Endothelial cell of umbilical vein (primary cell): ENCODE data around the gene RNPEPL1. TPM values are rescaled to one million over a fixed set of nuclear protein-coding genes. Genes with fewer than 3 reads are reported as not detected.

Source experiments
- BruUV-seq: library from RNA; stranded (reverse); fragments of 400-500 nt; replicated peaks from 2 replicates; lab custom pipeline; 2021; lab: Mats Ljungman, UMichigan
- CTCF ChIA-PET: fragments of 300-600, 350-600 bp; sonication (Branson Sonifier 250); formaldehyde crosslinking; loops from one replicate; lab custom pipeline; 2021; ENCODE audit warnings: antibody characterized with exemption, inconsistent platforms; lab: Charles Lee
- POLR2A ChIA-PET: fragments of 300-600, 350-600 bp; sonication (Branson Sonifier 250); formaldehyde crosslinking; loops from one replicate; lab custom pipeline; 2021; ENCODE audit warnings: antibody characterized with exemption, inconsistent platforms; lab: Charles Lee
- DNase-seq: peaks from one replicate; pipeline ENCODE4 v3.0.0-alpha.2; 2011; ENCODE audit warnings: low read depth, low spot score
- FAIRE-seq: peaks from 2 replicates; lab custom pipeline; 2011; peaks lifted over from hg19 to GRCh38; lab: Jason Lieb, UNC
- H2AFZ ChIP-seq: 2 replicates; pipeline ENCODE4 v1.6.0; 2012; ENCODE audit warnings: low read depth, low read length, control low read depth, inconsistent platforms
- H3K27ac ChIP-seq: 2 replicates; pipeline ENCODE4 v1.5.1; 2011; ENCODE audit warnings: low read depth, mild to moderate bottlenecking, control low read depth, low read length, moderate library complexity; ENCODE audit not compliant: insufficient read depth
- H3K27me3 ChIP-seq, 2 experiments: 2 replicates each; pipeline versions ENCODE4 v1.6.0 to v1.6.1; 2011; ENCODE audit warnings: low read length in 2 of 2, mixed read lengths in 1 of 2; ENCODE audit not compliant: control insufficient read depth in 2 of 2, insufficient read depth in 2 of 2
- H3K36me3 ChIP-seq, 2 experiments: 2 replicates in 1 of 2; 3 replicates in 1 of 2; pipeline ENCODE4 v1.5.1; 2011; ENCODE audit warnings: low read length in 2 of 2, mild to moderate bottlenecking in 1 of 2, moderate library complexity in 1 of 2; ENCODE audit not compliant: control insufficient read depth in 2 of 2, insufficient read depth in 2 of 2; ENCODE audit errors: extremely low read depth in 1 of 2
- H3K4me1 ChIP-seq: 3 replicates; pipeline ENCODE4 v1.5.1; 2011; ENCODE audit warnings: mild to moderate bottlenecking, low read length; ENCODE audit not compliant: control insufficient read depth, insufficient read depth; ENCODE audit errors: extremely low read depth
- H3K4me2 ChIP-seq: 2 replicates; pipeline ENCODE4 v1.6.1; 2011; ENCODE audit warnings: low read length, control low read depth, mixed read lengths; ENCODE audit not compliant: insufficient read depth
- H3K4me3 ChIP-seq, 3 experiments: fragments of 200-600 bp in 1 of 3; sonication (generic), shearing (Covaris generic) in 1 of 3; replicated peaks in 1 of 3; 2 replicates each; pipeline ENCODE4 v1.5.1; 2011 to 2016; ENCODE audit warnings: control low read depth in 3 of 3, low read length in 3 of 3, mild to moderate bottlenecking in 2 of 3, inconsistent platforms in 1 of 3, low read depth in 1 of 3, moderate library complexity in 1 of 3; ENCODE audit not compliant: insufficient read depth in 1 of 3
- H3K79me2 ChIP-seq: 2 replicates; pipeline ENCODE4 v1.6.0; 2012; ENCODE audit warnings: low read length, inconsistent platforms; ENCODE audit not compliant: control insufficient read depth, insufficient read depth
- H3K9ac ChIP-seq: replicated peaks from 2 replicates; pipeline ENCODE3; 2011; ENCODE audit warnings: low read length, control low read depth; ENCODE audit not compliant: insufficient read depth; ENCODE audit errors: extremely low read depth
- H3K9me1 ChIP-seq: replicated peaks from 3 replicates; pipeline ENCODE4 v1.6.0; 2011; ENCODE audit warnings: mild to moderate bottlenecking, low read length; ENCODE audit not compliant: control insufficient read depth, insufficient read depth; ENCODE audit errors: extremely low read depth
- H3K9me3 ChIP-seq: replicated peaks from 2 replicates; pipeline ENCODE4 v1.5.1; 2012; ENCODE audit warnings: low read length, inconsistent platforms; ENCODE audit not compliant: control insufficient read depth, insufficient read depth
- H4K20me1 ChIP-seq: replicated peaks from 2 replicates; pipeline ENCODE3; 2011; ENCODE audit warnings: mild to moderate bottlenecking, low read length; ENCODE audit not compliant: control insufficient read depth, insufficient read depth; ENCODE audit errors: extremely low read depth
- CTCF ChIP-seq, 2 donors: IDR thresholded peaks; 1 replicate in 1 of 2; 2 replicates in 1 of 2; pipeline ENCODE4 v1.5.1; 2011; ENCODE audit warnings: low read length in 2 of 2, mild to moderate bottlenecking in 2 of 2, moderate library complexity in 2 of 2, control low read depth in 1 of 2, inconsistent platforms in 1 of 2, low read depth in 1 of 2; ENCODE audit not compliant: insufficient read depth in 1 of 2; ENCODE audit errors: extremely low read depth in 1 of 2
- EZH2 ChIP-seq: IDR thresholded peaks from 2 replicates; pipeline ENCODE4 v1.6.1; 2012; ENCODE audit warnings: borderline replicate concordance, low read depth, mild to moderate bottlenecking, moderate library complexity, low read length, inconsistent platforms; ENCODE audit not compliant: severe bottlenecking
- GATA2 ChIP-seq: IDR thresholded peaks from 2 replicates; pipeline ENCODE4 v1.7.0; 2011; ENCODE audit warnings: low read depth, mild to moderate bottlenecking, moderate library complexity, mixed read lengths, low read length; ENCODE audit not compliant: insufficient read length, insufficient read depth
- JUN ChIP-seq: IDR thresholded peaks from 2 replicates; pipeline ENCODE4 v1.6.1; 2011; ENCODE audit warnings: borderline replicate concordance, low read depth; ENCODE audit not compliant: insufficient read length, insufficient read depth
- MAX ChIP-seq: IDR thresholded peaks from 2 replicates; pipeline ENCODE4 v1.6.1; 2011; ENCODE audit not compliant: insufficient read depth, insufficient read length
- MYC ChIP-seq: IDR thresholded peaks from one replicate; pipeline ENCODE4 v1.6.1; 2011; ENCODE audit warnings: mild to moderate bottlenecking, low read depth, low read length
- POLR2A ChIP-seq: IDR thresholded peaks from 2 replicates; pipeline ENCODE4 v1.6.1; 2012; ENCODE audit warnings: low read depth, mild to moderate bottlenecking, control low read depth, low read length
- POLR2AphosphoS5 ChIP-seq: IDR thresholded peaks from 2 replicates; pipeline ENCODE4 v1.6.1; 2012; ENCODE audit warnings: low read depth, mild to moderate bottlenecking, control low read depth, low read length, moderate library complexity; ENCODE audit not compliant: insufficient read depth
- dilution Hi-C: fragments of 300-500 bp; cut with MboI; formaldehyde crosslinking; loops from one replicate; pipeline ENCODE4 v1.15.0; 2019; ENCODE audit warnings: low sequenced_read_pairs; ENCODE audit not compliant: extremely low pct_ligation_motif_present
- intact Hi-C: fragments of 100-400 bp; cut with micrococcal nuclease; formaldehyde crosslinking; loops from one replicate; pipeline ENCODE4 v1.10.0; 2022
- polyA plus RNA-seq, 4 experiments: library from polyadenylated mRNA; depleted of rRNA in 3 of 4; stranded (reverse) in 3 of 4; unstranded in 1 of 4; fragments of >200 nt; gene quantifications; 2 replicates each; pipeline versions ENCODE4 v1.2.1 to v1.2.3, GENCODE V29; 2011 to 2012; ENCODE audit warnings: missing spikeins in 1 of 4
- total RNA-seq: library from RNA; stranded (reverse); gene quantifications from 2 replicates; pipeline ENCODE4 v1.2.3, GENCODE V29; 2021

The RNPEPL1 gene
- total and polyA plus RNA-seq, 2 donors (not counting 3 experiments of a cell fraction or from before 2014, with no cell fraction given) = 35.8 to 67.1 TPM

GRCh38 chr2:240601831-240602160, 33.5 kb downstream of the RNPEPL1 start:
- intact Hi-C loops (loop anchor here (5.0 kb wide), 1 partner anchor 311 kb away; no protein-coding TSS in a partner anchor), dilution Hi-C loops (no loop called here)
- Histone ChIP-seq H4K20me1 (no peaks in the 10 kb centered on the region), H3K4me3 (no peak overlapping the region), H2AFZ (no peak overlapping the region), H3K9me3 (no peaks in the 10 kb centered on the region), H3K27ac (no peak overlapping the region), H3K9me1 (no peaks in the 10 kb centered on the region), H3K4me2 (no peak overlapping the region), H3K36me3 (peaks cover 0 to 8% of the 10 kb centered on the region in 2 experiments), H3K79me2 (no peaks in the 10 kb centered on the region), H3K4me1 (peaks cover 2% of the 10 kb centered on the region), H3K9ac (no peak overlapping the region), H3K27me3 (no peaks in the 10 kb centered on the region)
- DNase-seq (no peak), FAIRE-seq (no peak)
- TF ChIP-seq POLR2A (no peak), CTCF (IDR thresholded peaks at IDR 0.05; ENCODE audit: extremely low read depth in 1 of 2, insufficient read depth in 1 of 2, low read depth in 1 of 2, low read length in 2 of 2) (no peak), GATA2 (no peak), JUN (no peak), EZH2 (no peak), POLR2AphosphoS5 (no peak), MYC (no peak), MAX (no peak)
- ChIA-PET POLR2A (no interaction called here), CTCF (no interaction called here)
- no TSS peak for BruUV-seq
